C4-2B (cell line): ENCODE data around the gene MYRFL.

ENCODE experiments used
- H3K27ac ChIP-seq: fragments of 450-650 bp; 2 replicates; pipeline ENCODE4 v1.5.1; 2017
- ZFX ChIP-seq: fragments of 450-650 bp; IDR thresholded peaks from 2 replicates; pipeline ENCODE4 v1.6.1; 2017
- TF ChIP-seq, protein P1 (sequence below): fragments of 450-650 bp; conservative IDR thresholded peaks from 2 replicates; pipeline ENCODE4 v1.5.1; 2017; ENCODE audit warnings: mild to moderate bottlenecking

Gene MYRFL

DNA sequence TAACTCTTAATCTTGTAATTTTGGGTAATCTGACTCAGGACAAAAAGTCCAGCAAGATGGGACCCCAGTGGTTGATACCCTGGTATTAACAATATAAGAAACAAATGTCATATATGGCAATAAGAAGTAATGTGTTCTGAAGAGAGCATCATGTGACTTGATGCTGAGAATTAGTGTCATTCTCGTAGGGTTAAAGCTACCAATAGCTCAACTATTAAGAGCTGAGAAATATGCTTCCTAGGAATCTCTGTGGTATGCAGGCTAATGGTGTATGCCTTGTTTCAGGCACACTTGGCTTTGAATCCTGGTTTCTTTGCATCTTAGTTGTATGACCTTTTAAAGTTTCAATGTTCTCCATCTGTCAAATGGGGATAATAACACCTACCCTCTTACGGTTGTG is 9.1 kb downstream of the MYRFL start:
- H3K27ac ChIP-seq: no peak overlapping the region
- TF ChIP-seq ZFX: no peak
- TF ChIP-seq, protein P1, sequence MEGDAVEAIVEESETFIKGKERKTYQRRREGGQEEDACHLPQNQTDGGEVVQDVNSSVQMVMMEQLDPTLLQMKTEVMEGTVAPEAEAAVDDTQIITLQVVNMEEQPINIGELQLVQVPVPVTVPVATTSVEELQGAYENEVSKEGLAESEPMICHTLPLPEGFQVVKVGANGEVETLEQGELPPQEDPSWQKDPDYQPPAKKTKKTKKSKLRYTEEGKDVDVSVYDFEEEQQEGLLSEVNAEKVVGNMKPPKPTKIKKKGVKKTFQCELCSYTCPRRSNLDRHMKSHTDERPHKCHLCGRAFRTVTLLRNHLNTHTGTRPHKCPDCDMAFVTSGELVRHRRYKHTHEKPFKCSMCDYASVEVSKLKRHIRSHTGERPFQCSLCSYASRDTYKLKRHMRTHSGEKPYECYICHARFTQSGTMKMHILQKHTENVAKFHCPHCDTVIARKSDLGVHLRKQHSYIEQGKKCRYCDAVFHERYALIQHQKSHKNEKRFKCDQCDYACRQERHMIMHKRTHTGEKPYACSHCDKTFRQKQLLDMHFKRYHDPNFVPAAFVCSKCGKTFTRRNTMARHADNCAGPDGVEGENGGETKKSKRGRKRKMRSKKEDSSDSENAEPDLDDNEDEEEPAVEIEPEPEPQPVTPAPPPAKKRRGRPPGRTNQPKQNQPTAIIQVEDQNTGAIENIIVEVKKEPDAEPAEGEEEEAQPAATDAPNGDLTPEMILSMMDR: no peak

DNA sequence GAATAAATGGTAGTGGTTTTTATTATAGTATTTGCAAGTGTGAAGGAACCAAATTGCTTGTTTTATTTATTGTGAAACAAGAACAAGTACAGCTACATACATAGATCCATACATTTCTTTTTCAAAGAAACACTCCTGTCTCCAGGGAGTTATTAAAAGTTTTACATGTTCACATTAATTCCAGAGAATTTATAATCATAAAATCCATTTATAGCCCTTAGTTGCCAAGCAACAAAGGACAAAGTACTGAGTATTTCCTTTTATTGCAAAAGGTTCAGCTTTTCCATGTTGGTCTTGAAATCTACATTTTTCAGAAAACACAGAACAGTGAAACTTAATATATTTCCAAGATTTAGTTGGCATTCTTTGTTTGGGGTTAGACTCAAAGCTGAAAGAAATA is 9.5 kb downstream of the MYRFL start:
- no peak overlapping the region for H3K27ac ChIP-seq
- no peak for TF ChIP-seq ZFX
- TF ChIP-seq, protein P1: no peak

DNA sequence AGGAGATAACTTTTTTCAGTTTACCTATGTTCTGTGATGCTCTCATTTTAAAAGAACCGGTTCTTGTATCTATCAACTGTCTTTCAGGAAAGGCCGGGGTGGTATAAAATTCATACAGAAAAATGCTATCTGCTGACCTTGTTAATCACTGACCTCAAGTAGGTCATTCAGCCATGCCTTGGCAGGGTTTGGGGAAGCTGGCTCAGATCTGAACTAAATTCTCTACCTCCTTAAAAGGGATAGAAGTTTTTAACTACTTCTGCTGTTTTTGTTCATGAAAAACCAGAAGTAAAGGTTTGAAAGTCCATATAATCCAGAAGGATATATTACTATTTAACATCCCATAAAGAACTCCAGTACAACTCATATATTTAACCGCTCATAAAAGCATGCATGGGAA is 10.1 kb downstream of the MYRFL start:
- no peak for TF ChIP-seq ZFX
- TF ChIP-seq, protein P1: no peak
- no peak overlapping the region for H3K27ac ChIP-seq

DNA sequence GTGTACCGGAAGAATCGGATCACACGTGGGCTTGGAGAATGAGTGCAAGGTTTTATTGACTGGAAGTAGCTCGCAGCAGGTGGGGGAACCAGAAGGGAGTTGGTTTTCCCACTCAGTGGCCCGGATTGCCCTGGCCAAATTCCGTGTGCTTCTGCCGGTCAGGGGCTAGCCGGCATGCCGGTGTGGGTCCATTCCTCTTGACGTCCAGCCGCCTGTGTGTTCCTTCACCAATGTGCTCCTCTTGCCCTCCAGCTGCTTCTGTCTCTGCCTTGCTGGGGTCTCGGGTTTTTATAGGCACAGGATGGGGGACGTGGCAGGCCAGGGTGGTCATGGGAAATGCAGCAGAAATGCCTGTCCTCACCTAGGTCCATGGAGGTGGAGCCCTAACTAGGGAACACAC is 11.0 kb downstream of the MYRFL start:
- H3K27ac ChIP-seq: no peak overlapping the region
- no peak for TF ChIP-seq ZFX
- TF ChIP-seq, protein P1: no peak

DNA sequence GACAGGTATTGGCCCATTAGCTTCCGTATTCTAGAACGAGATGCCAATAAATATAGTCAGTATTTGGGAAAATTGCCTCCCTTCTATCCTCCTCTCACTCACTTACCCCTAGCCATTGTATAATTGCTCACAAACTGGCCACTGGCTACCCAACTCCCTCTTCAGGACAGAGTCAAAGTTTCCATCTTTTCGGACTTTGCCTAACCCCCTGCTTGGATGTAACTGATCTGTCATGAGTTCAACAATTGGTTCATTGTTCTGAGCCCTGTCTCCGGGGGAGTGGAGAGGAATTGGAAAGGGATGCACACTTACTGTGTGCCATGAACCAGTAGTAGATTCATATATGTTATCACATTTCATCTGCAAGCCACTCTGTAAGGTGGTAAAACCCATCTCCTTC is 12.2 kb downstream of the MYRFL start:
- TF ChIP-seq, protein P1: no peak
- no peak for TF ChIP-seq ZFX
- no peak overlapping the region for H3K27ac ChIP-seq

DNA sequence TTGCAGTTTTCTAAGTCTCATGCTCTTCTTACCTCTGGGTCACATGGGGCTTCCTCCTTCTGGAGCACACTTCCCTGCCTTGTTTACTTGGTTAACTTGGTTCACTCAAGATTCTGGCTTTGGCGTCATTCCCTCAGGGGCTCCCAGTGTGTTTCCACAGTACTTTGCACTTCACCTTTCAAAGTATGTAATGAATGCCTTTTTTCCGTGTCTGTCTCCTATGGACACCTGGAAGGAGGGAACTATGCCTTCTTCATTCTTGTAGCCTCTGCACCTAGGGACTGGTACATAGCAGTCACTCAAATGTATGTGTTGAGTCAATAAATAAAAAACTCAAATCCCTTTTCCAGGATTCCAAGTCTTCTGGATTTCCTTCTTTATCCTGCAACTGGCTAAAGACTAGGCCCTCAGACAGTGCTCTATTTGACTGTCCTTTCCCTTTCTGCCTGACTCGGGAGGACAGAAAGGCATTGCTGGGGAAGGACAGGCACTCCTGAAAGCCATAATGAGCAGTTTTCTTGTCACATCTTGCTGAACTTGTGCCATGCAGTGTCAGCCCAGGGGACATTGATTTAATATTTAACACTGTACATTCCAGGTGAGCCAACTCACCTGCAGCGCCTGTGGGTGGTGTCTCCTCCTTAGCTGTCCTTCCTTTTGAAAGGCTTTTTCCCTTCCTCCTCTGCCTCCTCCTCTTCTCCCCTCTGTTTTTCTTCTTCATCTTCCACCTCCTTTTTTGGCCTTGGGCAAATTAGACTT is 12.8 kb downstream of the MYRFL start:
- H3K27ac ChIP-seq: no peak overlapping the region
- no peak for TF ChIP-seq ZFX
- TF ChIP-seq, protein P1: no peak

DNA sequence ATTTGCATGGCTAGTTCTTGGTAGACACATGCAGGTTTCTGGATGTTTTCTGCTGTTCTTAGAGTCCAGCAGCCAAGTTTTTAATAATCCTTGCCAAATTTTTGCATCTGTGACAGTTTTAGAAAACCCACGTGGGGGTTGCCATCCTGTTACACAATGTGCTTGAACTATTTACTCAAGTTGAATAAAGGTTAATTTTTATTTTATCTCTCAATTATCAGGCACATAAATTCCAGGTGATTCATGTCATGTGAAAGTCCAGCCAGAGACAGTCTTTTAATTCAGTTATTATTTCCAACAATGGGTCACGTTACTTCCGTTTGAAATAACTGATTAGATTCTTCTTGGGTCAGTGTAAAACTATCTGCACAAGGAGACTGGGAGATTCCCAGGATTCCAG is 15.7 kb downstream of the MYRFL start:
- H3K27ac ChIP-seq: peak overlapping the region; percentile 66; the same call in 1 of the 2 replicates
- TF ChIP-seq ZFX: no peak
- TF ChIP-seq, protein P1: no peak
